ENCODE results near the gene MAML3.

The MAML3 gene

DNA sequence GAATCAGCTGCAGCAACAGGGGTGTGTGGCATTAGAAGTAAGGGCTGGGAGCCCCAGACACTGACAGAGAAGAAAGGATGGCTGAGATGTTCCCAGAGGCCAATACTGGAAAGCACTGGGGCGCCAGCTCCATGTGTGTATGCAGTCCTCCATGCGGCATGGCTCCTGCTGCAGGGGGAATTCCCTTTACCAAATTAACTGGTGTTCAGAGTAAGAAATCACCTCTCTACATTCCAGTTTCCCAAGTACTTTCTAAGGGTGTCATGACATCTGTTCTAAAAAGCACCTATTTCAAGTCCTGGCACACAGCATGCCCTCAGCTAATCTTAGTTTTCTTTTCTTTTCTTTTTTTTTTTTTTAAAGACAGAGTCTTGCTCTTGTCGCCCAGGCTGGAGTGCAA, 98.0 kb downstream of the MAML3 start:
- no peak overlapping the region for H3K4ac ChIP-seq (ENCODE audit: low read length)
- H3K4me3 ChIP-seq (ENCODE audit: low read length in 2 of 2), result no peak overlapping the region
- WGBS, 2 donors (ENCODE audit: extremely low coverage in 2 of 2, insufficient read length in 2 of 2, insufficient replicate concordance in 1 of 2), result no CpG with 5 or more reads among the region's 3 CpGs
- H4K8ac ChIP-seq (ENCODE audit: low read depth, low read length), result no peak overlapping the region
- no peak overlapping the region for H2BK120ac ChIP-seq (ENCODE audit: low read depth, low read length)
- no peak overlapping the region for H4K91ac ChIP-seq (ENCODE audit: low read depth, low read length, poor library complexity)
- no peak overlapping the region for H3K23ac ChIP-seq (ENCODE audit: low read depth, low read length, poor library complexity)
- H2BK5ac ChIP-seq (ENCODE audit: low read length), result no peak overlapping the region
- H3K18ac ChIP-seq (ENCODE audit: low read length), result no peak overlapping the region
- H3K14ac ChIP-seq (ENCODE audit: low read length), result no peak overlapping the region
- no peaks in the 10 kb centered on the region for H3K27me3 ChIP-seq (ENCODE audit: control insufficient read depth in 3 of 3, insufficient read depth in 3 of 3, low read depth in 1 of 3, low read length in 3 of 3)
- H3K27ac ChIP-seq (replicated peaks; ENCODE audit: low read length), result no peak overlapping the region
- no peak overlapping the region for H3K4me2 ChIP-seq (ENCODE audit: insufficient read depth, low read length, poor library complexity, severe bottlenecking)
- peaks cover 0 to 4% of the 10 kb centered on the region in 2 donors for H3K4me1 ChIP-seq (ENCODE audit: control insufficient read depth in 2 of 2, insufficient read depth in 1 of 2, low read depth in 1 of 2, low read length in 2 of 2)
- H3K36me3 ChIP-seq (replicated peaks in 1 of 2; ENCODE audit: control insufficient read depth in 2 of 2, insufficient read depth in 2 of 2, low read length in 2 of 2), result no peaks in the 10 kb centered on the region
- no peak overlapping the region for H3K9ac ChIP-seq (ENCODE audit: low read depth, low read length, poor library complexity)
- no peak for DNase-seq (ENCODE audit: low spot score)
- no peaks in the 10 kb centered on the region for H3K9me3 ChIP-seq (replicated peaks in 1 of 2; ENCODE audit: control insufficient read depth in 2 of 2, insufficient read depth in 1 of 2, low read depth in 1 of 2, low read length in 2 of 2)
- no peaks in the 10 kb centered on the region for H3K79me1 ChIP-seq (ENCODE audit: low read depth, low read length)
- H2AFZ ChIP-seq (ENCODE audit: low read length), result no peak overlapping the region
- H2AK5ac ChIP-seq (ENCODE audit: low read depth, low read length), result no peak overlapping the region
- H2BK12ac ChIP-seq (ENCODE audit: low read length), result no peak overlapping the region
- H2BK15ac ChIP-seq (ENCODE audit: low read length), result no peak overlapping the region

- no peaks in the 10 kb centered on the region for H3K9me3 ChIP-seq (replicated peaks in 1 of 2; ENCODE audit: control insufficient read depth in 2 of 2, insufficient read depth in 1 of 2, low read depth in 1 of 2, low read length in 2 of 2)
- no peaks in the 10 kb centered on the region for H3K36me3 ChIP-seq (replicated peaks in 1 of 2; ENCODE audit: control insufficient read depth in 2 of 2, insufficient read depth in 2 of 2, low read length in 2 of 2)
- DNase-seq (ENCODE audit: low spot score), result no peak
- H2BK15ac ChIP-seq (ENCODE audit: low read length), result no peak overlapping the region
- WGBS, 2 donors (ENCODE audit: extremely low coverage in 2 of 2, insufficient read length in 2 of 2, insufficient replicate concordance in 1 of 2), result no CpG with 5 or more reads among the region's 1 CpG
- H2AK5ac ChIP-seq (ENCODE audit: low read depth, low read length), result no peak overlapping the region
- H3K4me2 ChIP-seq (ENCODE audit: insufficient read depth, low read length, poor library complexity, severe bottlenecking), result no peak overlapping the region
- H3K9ac ChIP-seq (ENCODE audit: low read depth, low read length, poor library complexity), result no peak overlapping the region
- H4K91ac ChIP-seq (ENCODE audit: low read depth, low read length, poor library complexity), result no peak overlapping the region
- H3K14ac ChIP-seq (ENCODE audit: low read length), result no peak overlapping the region
- no peak overlapping the region for H3K18ac ChIP-seq (ENCODE audit: low read length)
- no peak overlapping the region for H3K4ac ChIP-seq (ENCODE audit: low read length)
- no peak overlapping the region for H3K23ac ChIP-seq (ENCODE audit: low read depth, low read length, poor library complexity)
- H3K79me1 ChIP-seq (ENCODE audit: low read depth, low read length), result no peaks in the 10 kb centered on the region
- H2BK120ac ChIP-seq (ENCODE audit: low read depth, low read length), result no peak overlapping the region
- no peak overlapping the region for H2BK12ac ChIP-seq (ENCODE audit: low read length)
- H3K4me1 ChIP-seq (ENCODE audit: control insufficient read depth in 2 of 2, insufficient read depth in 1 of 2, low read depth in 1 of 2, low read length in 2 of 2), result peaks cover 7 to 9% of the 10 kb centered on the region in 2 donors
- H2AFZ ChIP-seq (ENCODE audit: low read length), result no peak overlapping the region
- no peaks in the 10 kb centered on the region for H3K27me3 ChIP-seq (ENCODE audit: control insufficient read depth in 3 of 3, insufficient read depth in 3 of 3, low read depth in 1 of 3, low read length in 3 of 3)
- H2BK5ac ChIP-seq (ENCODE audit: low read length), result no peak overlapping the region
- no peak overlapping the region for H3K4me3 ChIP-seq (ENCODE audit: low read length in 2 of 2)
- no peak overlapping the region for H3K27ac ChIP-seq (replicated peaks; ENCODE audit: low read length)
- H4K8ac ChIP-seq (ENCODE audit: low read depth, low read length), result no peak overlapping the region
These were observed 99.1 kb downstream of the MAML3 start for GRCh38 chr4:140054861-140055260.

DNA sequence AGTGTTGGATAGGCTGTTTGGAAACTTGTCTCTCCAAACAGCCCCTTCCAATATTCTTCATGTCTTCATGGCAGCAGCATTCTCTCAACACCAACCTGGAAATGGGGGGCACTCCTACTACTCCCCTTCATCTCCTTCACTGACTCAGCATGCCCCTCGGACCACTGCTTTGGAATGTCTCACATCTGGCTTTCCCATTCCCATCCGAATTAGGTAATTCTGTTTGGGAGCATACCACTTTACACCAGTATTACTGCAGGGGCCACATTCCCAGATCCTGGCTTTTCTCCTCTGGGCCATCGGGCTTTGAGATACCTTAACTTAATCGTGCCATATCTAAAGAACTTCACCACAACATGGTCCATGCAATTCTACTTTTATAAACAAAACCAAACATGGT, 100.8 kb downstream of the MAML3 start:
- DNase-seq (ENCODE audit: low spot score), result no peak
- H2BK120ac ChIP-seq (ENCODE audit: low read depth, low read length), result no peak overlapping the region
- H3K9ac ChIP-seq (ENCODE audit: low read depth, low read length, poor library complexity), result no peak overlapping the region
- H2AK5ac ChIP-seq (ENCODE audit: low read depth, low read length), result no peak overlapping the region
- no peaks in the 10 kb centered on the region for H3K36me3 ChIP-seq (replicated peaks in 1 of 2; ENCODE audit: control insufficient read depth in 2 of 2, insufficient read depth in 2 of 2, low read length in 2 of 2)
- no peaks in the 10 kb centered on the region for H3K79me1 ChIP-seq (ENCODE audit: low read depth, low read length)
- no peak overlapping the region for H4K8ac ChIP-seq (ENCODE audit: low read depth, low read length)
- no peak overlapping the region for H2BK15ac ChIP-seq (ENCODE audit: low read length)
- H2AFZ ChIP-seq (ENCODE audit: low read length), result no peak overlapping the region
- H3K18ac ChIP-seq (ENCODE audit: low read length), result no peak overlapping the region
- H4K91ac ChIP-seq (ENCODE audit: low read depth, low read length, poor library complexity), result no peak overlapping the region
- H3K4me1 ChIP-seq (ENCODE audit: control insufficient read depth in 2 of 2, insufficient read depth in 1 of 2, low read depth in 1 of 2, low read length in 2 of 2), result peaks cover 13 to 21% of the 10 kb centered on the region in 2 donors
- no peak overlapping the region for H3K4ac ChIP-seq (ENCODE audit: low read length)
- no peaks in the 10 kb centered on the region for H3K27me3 ChIP-seq (ENCODE audit: control insufficient read depth in 3 of 3, insufficient read depth in 3 of 3, low read depth in 1 of 3, low read length in 3 of 3)
- H3K9me3 ChIP-seq (replicated peaks in 1 of 2; ENCODE audit: control insufficient read depth in 2 of 2, insufficient read depth in 1 of 2, low read depth in 1 of 2, low read length in 2 of 2), result no peaks in the 10 kb centered on the region
- no peak overlapping the region for H3K4me2 ChIP-seq (ENCODE audit: insufficient read depth, low read length, poor library complexity, severe bottlenecking)
- H3K4me3 ChIP-seq (ENCODE audit: low read length in 2 of 2), result no peak overlapping the region
- no peak overlapping the region for H2BK12ac ChIP-seq (ENCODE audit: low read length)
- no peak overlapping the region for H3K14ac ChIP-seq (ENCODE audit: low read length)
- no peak overlapping the region for H2BK5ac ChIP-seq (ENCODE audit: low read length)
- no peak overlapping the region for H3K23ac ChIP-seq (ENCODE audit: low read depth, low read length, poor library complexity)
- H3K27ac ChIP-seq (replicated peaks; ENCODE audit: low read length), result no peak overlapping the region
- no CpG with 5 or more reads among the region's 4 CpGs for WGBS, 2 donors (ENCODE audit: extremely low coverage in 2 of 2, insufficient read length in 2 of 2, insufficient replicate concordance in 1 of 2)

GRCh38 chr4:140052050-140052449, 101.9 kb downstream of the MAML3 start:
- Histone ChIP-seq H3K4ac (ENCODE audit: low read length) (no peak overlapping the region), H2AFZ (ENCODE audit: low read length) (no peak overlapping the region), H2AK5ac (ENCODE audit: low read depth, low read length) (no peak overlapping the region), H3K79me1 (ENCODE audit: low read depth, low read length) (no peaks in the 10 kb centered on the region), H3K18ac (ENCODE audit: low read length) (no peak overlapping the region), H3K9me3 (replicated peaks in 1 of 2; ENCODE audit: control insufficient read depth in 2 of 2, insufficient read depth in 1 of 2, low read depth in 1 of 2, low read length in 2 of 2) (no peaks in the 10 kb centered on the region), H2BK5ac (ENCODE audit: low read length) (no peak overlapping the region), H2BK120ac (ENCODE audit: low read depth, low read length) (no peak overlapping the region), H3K4me3 (ENCODE audit: low read length in 2 of 2) (no peak overlapping the region), H3K36me3 (replicated peaks in 1 of 2; ENCODE audit: control insufficient read depth in 2 of 2, insufficient read depth in 2 of 2, low read length in 2 of 2) (no peaks in the 10 kb centered on the region), H3K27me3 (ENCODE audit: control insufficient read depth in 3 of 3, insufficient read depth in 3 of 3, low read depth in 1 of 3, low read length in 3 of 3) (no peaks in the 10 kb centered on the region), H4K91ac (ENCODE audit: low read depth, low read length, poor library complexity) (no peak overlapping the region), H3K14ac (ENCODE audit: low read length) (no peak overlapping the region), H2BK12ac (ENCODE audit: low read length) (no peak overlapping the region), H3K4me1 (ENCODE audit: control insufficient read depth in 2 of 2, insufficient read depth in 1 of 2, low read depth in 1 of 2, low read length in 2 of 2) (peaks cover 21 to 30% of the 10 kb centered on the region in 2 donors), H3K4me2 (ENCODE audit: insufficient read depth, low read length, poor library complexity, severe bottlenecking) (no peak overlapping the region), H4K8ac (ENCODE audit: low read depth, low read length) (no peak overlapping the region), H2BK15ac (ENCODE audit: low read length) (no peak overlapping the region), H3K23ac (ENCODE audit: low read depth, low read length, poor library complexity) (no peak overlapping the region), H3K9ac (ENCODE audit: low read depth, low read length, poor library complexity) (no peak overlapping the region), H3K27ac (replicated peaks; ENCODE audit: low read length) (no peak overlapping the region)
- WGBS, 2 donors (ENCODE audit: extremely low coverage in 2 of 2, insufficient read length in 2 of 2, insufficient replicate concordance in 1 of 2), result no CpG with 5 or more reads among the region's 3 CpGs
- no peak for DNase-seq (ENCODE audit: low spot score)
